ENCODE measurements around the gene OR6J1. TPM values are rescaled to one million over a fixed set of nuclear protein-coding genes. Genes with fewer than 3 reads are reported as not detected.

The OR6J1 gene
- total RNA-seq (2022; extraction: Qiagen RNA extraction; ENCODE audit: low read depth): not detected in 5 replicates

DNA sequence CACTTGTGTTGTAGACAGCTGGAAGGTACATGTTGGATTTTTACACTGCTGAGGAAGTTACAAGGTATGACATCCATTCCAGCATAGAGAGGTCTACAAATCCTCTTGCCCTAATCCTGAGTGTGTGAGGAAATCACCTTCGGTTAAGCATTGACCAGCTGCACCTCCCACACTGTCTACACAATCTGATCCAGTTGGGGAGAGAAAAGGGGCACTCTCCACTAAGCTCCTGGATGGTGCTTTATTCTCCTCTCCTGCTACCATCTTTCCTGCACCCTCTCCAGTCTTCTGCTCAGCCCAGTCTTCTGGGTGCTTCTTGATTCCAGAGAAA lies at the start of gene OR6J1:
TSS of gene OR6J1 (minus strand) at position 48 of the 331 bp plus-strand sequence. CDS start 9,541 bp downstream, outside the sequence.

DNA sequence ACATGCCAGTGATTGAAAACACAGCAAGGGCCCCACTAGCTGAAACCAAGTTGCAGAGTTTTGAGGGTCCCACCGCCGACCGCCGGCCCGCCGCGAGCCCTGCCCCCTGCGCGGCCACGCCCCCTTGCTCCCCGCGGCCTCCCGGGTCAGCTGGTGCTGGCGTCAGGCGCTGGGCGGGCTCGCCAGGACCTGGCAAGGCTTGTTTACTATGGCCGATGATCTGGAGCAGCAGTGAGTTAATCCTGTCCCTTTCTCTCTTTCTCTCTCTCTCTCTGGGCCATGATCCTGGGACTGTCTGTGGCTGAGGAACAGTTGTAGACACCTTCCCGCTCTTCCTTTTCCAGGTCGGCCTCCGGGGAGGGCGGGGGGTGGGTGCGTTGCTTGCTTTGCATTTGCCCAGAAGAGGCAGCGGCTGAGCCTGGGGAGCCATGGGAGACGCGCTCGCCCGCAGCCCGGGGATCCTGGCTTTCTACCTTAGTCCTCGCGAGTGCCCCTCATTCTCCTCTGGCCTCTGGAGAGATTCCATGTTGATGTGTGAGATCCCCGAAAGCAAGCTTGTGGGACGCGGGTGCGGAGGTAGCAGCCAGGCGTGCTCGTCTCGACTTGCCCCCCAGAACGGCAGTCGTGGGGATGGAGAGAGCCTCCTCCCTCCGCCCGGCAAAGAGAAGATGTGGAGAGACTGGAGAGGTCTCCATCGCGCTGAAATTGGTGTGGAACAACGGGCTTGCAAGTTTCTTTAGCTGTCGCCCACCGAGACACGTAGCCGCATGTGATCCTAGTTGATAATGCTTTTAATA lies 45.9 kb downstream of the OR6J1 start, which contains the start of gene ABHD4:
TSS of gene ABHD4 (plus strand) at position 202 of the 797 bp plus-strand sequence. CDS start at position 209, 7 bp downstream.

DNA sequence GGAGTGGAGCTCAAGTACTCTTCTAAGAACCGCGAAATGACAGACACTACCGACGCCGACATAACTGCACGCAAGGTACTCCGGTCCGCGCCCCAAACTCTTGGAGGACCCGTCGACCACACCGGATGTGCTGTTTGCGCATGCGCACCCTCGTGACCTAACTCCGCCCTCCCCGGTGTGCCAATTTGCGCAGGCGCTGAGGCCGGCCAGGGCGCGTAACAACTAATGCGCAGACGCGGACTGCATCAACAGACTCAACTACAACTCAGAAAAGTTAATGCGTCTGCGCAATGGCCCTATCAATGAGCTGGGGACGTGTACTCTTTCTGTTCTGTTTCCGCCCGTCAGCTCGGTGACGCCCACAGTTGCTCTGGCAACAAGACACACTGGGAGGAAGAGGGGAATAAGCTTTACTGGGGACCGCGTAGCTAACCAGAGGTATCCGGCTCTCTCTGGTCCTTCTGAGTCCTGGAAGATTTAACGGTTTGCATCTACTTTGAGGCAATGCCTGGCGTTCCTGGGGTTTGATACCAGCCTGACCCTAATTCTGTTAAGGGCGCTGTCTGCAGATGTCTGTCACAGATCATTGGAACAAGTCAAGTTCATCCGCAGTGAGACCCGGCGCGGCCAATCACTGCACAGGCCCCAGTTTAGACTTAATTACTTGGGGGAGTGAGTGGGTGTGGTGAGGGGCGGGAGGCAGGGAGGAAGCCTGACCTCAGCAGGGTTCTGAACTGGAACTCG lies 54.9 kb downstream of the OR6J1 start, which contains the start of gene DAD1:
TSS of gene DAD1 (minus strand) at position 129 of the 744 bp plus-strand sequence. CDS start at position 62, 67 bp downstream.

Other genes starting within 250 kb of the OR6J1 start
- 363 to 389 TPM (median 376 TPM) in 5 replicates for gene DAD1, start 55.1 kb downstream of the OR6J1 start, total RNA-seq (2022; extraction: Qiagen RNA extraction; ENCODE audit: low read depth)
- gene ABHD4, start 46.1 kb downstream of the OR6J1 start, total RNA-seq (2022; extraction: Qiagen RNA extraction; ENCODE audit: low read depth): 49.4 to 53.0 TPM (median 50.4 TPM) in 5 replicates
- 143 to 168 TPM (median 161 TPM) in 5 replicates for gene OXA1L, start 122.3 kb upstream of the OR6J1 start, total RNA-seq (2022; extraction: Qiagen RNA extraction; ENCODE audit: low read depth)
- gene SLC7A7, start 171.1 kb upstream of the OR6J1 start, total RNA-seq (2022; extraction: Qiagen RNA extraction; ENCODE audit: low read depth): 18.5 to 20.1 TPM (median 18.8 TPM) in 5 replicates
- 141 to 243 TPM (median 196 TPM) in 5 replicates for gene MRPL52, start 185.5 kb upstream of the OR6J1 start, total RNA-seq (2022; extraction: Qiagen RNA extraction; ENCODE audit: low read depth)
- gene MMP14, start 192.2 kb upstream of the OR6J1 start, total RNA-seq (2022; extraction: Qiagen RNA extraction; ENCODE audit: low read depth): 0.45 to 0.86 TPM (median 0.57 TPM) in 5 replicates
- 64.7 to 80.7 TPM (median 78.3 TPM) in 5 replicates for gene LRP10, start 227.4 kb upstream of the OR6J1 start, total RNA-seq (2022; extraction: Qiagen RNA extraction; ENCODE audit: low read depth)
- 0.28 to 0.62 TPM (median 0.40 TPM) in 5 replicates for gene REM2, start 238.9 kb upstream of the OR6J1 start, total RNA-seq (2022; extraction: Qiagen RNA extraction; ENCODE audit: low read depth)

Measured in A549 treated with GW870086 at 1 μM for 4 hours (cell line).